K562 (cell line): Measurements from ENCODE around the gene ANO2.

Experiments
- ATF2 ChIP-seq: sonication (generic); formaldehyde crosslinking; IDR thresholded peaks from 2 replicates; pipeline ENCODE4 v1.8.1; 2022; ENCODE audit warnings: missing genetic modification reagents
- CEBPB ChIP-seq: fragments of 450-650 bp; IDR thresholded peaks from 2 replicates; pipeline ENCODE4 v1.6.1; 2016; ENCODE audit warnings: missing genetic modification characterization, missing compliant biosample characterization
- CHD4 ChIP-seq: fragments of 200-600 bp; sonication (generic); IDR thresholded peaks from 3 replicates; pipeline ENCODE4 v1.6.1; 2012; ENCODE audit warnings: low read depth, mild to moderate bottlenecking, mixed read lengths, low read length, inconsistent platforms; ENCODE audit not compliant: insufficient read depth, insufficient replicate concordance, poor library complexity, severe bottlenecking
- CTCF ChIP-seq, 3 experiments: IDR thresholded peaks in 2 of 3; conservative IDR thresholded peaks in 1 of 3; 2 replicates each; pipeline ENCODE4 v1.5.1; 2011 to 2012; ENCODE audit warnings: low read length in 3 of 3, mild to moderate bottlenecking in 3 of 3, control low read depth in 2 of 3, improper control_type of control experiment in 1 of 3, inconsistent platforms in 1 of 3, low read depth in 1 of 3, mixed read lengths in 1 of 3, moderate library complexity in 1 of 3; ENCODE audit not compliant: insufficient read depth in 2 of 3
- EP300 ChIP-seq: IDR thresholded peaks from 2 replicates; pipeline ENCODE4 v1.6.1; 2012; ENCODE audit warnings: low read length, improper control_type of control experiment
- EZH2 ChIP-seq: IDR thresholded peaks from 2 replicates; pipeline ENCODE4 v1.6.1; 2012; ENCODE audit warnings: low read depth, mild to moderate bottlenecking, inconsistent platforms, low read length, borderline replicate concordance
- POLR2A ChIP-seq: fragments of 450-650 bp; conservative IDR thresholded peaks from 2 replicates; pipeline ENCODE4 v1.6.1; 2016
- RBBP5 ChIP-seq: fragments of 200-600 bp; sonication (generic); IDR thresholded peaks from 2 replicates; pipeline ENCODE4 v1.6.1; 2012; ENCODE audit warnings: borderline replicate concordance, mild to moderate bottlenecking, low read length, control low read depth, inconsistent platforms; ENCODE audit not compliant: insufficient read depth, poor library complexity, severe bottlenecking
- RNF2 ChIP-seq: sonication (generic); IDR thresholded peaks from 2 replicates; pipeline ENCODE4 v1.6.1; 2016
- SP2 ChIP-seq: IDR thresholded peaks from 2 replicates; pipeline ENCODE4 v1.6.1; 2011; ENCODE audit warnings: mild to moderate bottlenecking, low read depth, low read length, moderate library complexity; ENCODE audit not compliant: poor library complexity, severe bottlenecking; ENCODE audit errors: extremely low read depth
- ZBTB49 ChIP-seq: sonication (generic); formaldehyde crosslinking; IDR thresholded peaks from 2 replicates; pipeline ENCODE4 v1.8.0; 2022; ENCODE audit warnings: missing genetic modification reagents, mild to moderate bottlenecking, borderline replicate concordance

GRCh38 chr12:5965950-5966383 is 20.9 kb upstream of the ANO2 start:
- TF ChIP-seq CEBPB (tag): no peak
- no peak for TF ChIP-seq ATF2 (CRISPR knock-in tag)
- no peak for TF ChIP-seq SP2
- no peak for TF ChIP-seq EP300
- TF ChIP-seq CTCF (IDR thresholded peaks at IDR 0.05 in 2 of 3, conservative IDR thresholded peaks at IDR 0.05 in 1 of 3; ENCODE audit: insufficient read depth in 2 of 3, low read depth in 1 of 3, low read length in 3 of 3): peak; percentile 64 to 69 (median 68)
- no peak for TF ChIP-seq CHD4
- no peak for TF ChIP-seq EZH2
- TF ChIP-seq POLR2A: no peak
- TF ChIP-seq ZBTB49: no peak
- no peak for TF ChIP-seq RNF2
- TF ChIP-seq RBBP5: no peak
